Mesangial cell (primary cell): Measurements from ENCODE around the gene ADGRF4. TPM values are rescaled to one million over a fixed set of nuclear protein-coding genes. Genes with fewer than 3 reads are reported as not detected.

ENCODE experiments used
- total RNA-seq: library from RNA; depleted of rRNA; stranded (reverse); fragments of >200 nt; gene quantifications from 2 replicates; pipeline ENCODE4 v1.2.3, GENCODE V29; 2015

The ADGRF4 gene, protein sequence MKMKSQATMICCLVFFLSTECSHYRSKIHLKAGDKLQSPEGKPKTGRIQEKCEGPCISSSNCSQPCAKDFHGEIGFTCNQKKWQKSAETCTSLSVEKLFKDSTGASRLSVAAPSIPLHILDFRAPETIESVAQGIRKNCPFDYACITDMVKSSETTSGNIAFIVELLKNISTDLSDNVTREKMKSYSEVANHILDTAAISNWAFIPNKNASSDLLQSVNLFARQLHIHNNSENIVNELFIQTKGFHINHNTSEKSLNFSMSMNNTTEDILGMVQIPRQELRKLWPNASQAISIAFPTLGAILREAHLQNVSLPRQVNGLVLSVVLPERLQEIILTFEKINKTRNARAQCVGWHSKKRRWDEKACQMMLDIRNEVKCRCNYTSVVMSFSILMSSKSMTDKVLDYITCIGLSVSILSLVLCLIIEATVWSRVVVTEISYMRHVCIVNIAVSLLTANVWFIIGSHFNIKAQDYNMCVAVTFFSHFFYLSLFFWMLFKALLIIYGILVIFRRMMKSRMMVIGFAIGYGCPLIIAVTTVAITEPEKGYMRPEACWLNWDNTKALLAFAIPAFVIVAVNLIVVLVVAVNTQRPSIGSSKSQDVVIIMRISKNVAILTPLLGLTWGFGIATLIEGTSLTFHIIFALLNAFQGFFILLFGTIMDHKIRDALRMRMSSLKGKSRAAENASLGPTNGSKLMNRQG
- 0.25 and 0.33 TPM in 2 replicates for total RNA-seq

DNA sequence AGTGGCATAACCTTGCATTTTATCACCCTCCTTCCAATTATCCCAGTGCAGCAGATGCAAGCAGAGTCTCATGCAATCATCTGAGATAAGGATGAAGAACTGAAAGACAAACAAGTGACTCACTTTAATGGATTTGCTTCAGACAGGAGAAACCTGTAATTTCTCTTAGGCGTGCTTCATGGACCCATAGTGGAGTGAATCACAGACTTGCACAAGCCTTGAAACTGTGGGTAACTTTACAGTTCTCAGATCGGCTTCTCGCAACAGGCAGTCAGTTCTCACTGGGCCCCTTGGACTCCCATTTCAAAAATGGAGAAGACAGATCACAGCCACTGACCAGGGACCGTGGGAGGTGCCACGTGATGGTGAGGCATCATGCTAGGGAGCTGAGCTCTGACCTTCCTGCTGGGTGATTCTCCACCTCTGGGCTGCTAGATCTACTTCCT lies at the start of gene ADGRF4:
TSS of gene ADGRF4 (plus strand) at position 239 of the 446 bp plus-strand sequence. CDS start 8,666 bp downstream, outside the sequence.

Other genes with a start within 250 kb of the ADGRF4 start
- gene CD2AP, start 220.8 kb upstream of the ADGRF4 start, total RNA-seq = 15.3 and 20.4 TPM in 2 replicates
- not detected in 2 replicates for gene OPN5, start 83.5 kb downstream of the ADGRF4 start, total RNA-seq